ENCODE measurements around the gene VPS50.
"Not testable (repeated sequence)": the region's sequence is repeated elsewhere in the genome, so short reads cannot be mapped to it uniquely, and the experiment has no call there.

VPS50 gene

DNA sequence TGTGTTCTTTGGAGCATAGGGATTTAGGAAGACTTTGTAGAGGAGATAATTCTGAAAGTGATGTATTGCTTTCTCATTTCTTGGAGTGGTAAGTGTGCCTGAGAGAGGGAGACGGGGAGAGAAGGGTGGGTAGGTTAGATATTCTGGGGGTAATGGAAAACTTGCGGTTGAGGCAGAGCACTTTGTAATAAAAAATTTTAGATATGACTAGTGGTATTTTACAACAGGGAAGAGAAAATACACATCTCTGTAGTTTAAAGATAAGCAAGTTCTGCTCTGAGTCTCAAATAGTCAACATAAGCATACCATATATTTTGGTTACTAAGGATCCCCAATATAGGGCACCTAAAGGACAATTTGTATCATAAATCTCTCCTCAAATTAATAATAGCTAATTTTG is 6.6 kb downstream of the VPS50 start:
- ATAC-seq (no peak), DNase-seq (no peak)

DNA sequence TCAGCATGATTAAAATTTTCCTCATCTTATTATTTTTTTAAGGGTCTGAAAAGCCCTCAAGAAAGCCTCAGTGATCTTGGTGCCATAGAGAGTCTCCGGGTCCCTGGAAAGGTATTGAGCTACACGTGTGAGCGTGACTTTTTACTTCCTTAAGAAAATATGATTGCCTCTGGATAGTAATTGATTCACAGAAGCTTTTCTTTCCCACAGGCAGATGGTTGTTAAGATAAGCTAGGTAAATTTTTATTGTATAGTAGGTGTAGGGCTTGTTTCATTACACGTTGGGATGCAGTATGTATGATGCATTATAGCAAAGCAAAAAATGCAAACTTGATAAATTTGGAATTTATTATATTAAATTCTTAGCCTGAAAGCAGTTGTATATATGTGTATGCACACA is 7.7 kb downstream of the VPS50 start:
- DNase-seq (no peak), ATAC-seq (no peak)

DNA sequence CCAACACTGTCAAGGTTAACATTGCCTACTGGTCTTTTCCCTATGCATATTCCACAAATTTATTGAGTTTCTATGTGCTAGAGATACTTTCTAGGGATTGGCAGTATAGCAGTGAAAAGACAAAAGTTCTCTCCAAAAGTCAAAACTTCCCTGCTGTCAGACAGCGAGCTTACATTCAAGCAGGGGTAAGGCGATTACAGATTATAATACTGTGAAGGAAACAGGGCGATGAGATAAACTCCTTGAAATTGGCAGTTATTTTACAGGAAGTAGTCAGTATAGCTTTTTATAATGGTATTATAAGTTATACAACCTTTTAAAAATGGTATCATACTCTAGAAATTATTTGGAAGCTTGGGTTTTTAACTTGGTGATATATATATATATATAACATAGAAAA is 9.9 kb downstream of the VPS50 start:
- DNase-seq (no peak), ATAC-seq (no peak)

DNA sequence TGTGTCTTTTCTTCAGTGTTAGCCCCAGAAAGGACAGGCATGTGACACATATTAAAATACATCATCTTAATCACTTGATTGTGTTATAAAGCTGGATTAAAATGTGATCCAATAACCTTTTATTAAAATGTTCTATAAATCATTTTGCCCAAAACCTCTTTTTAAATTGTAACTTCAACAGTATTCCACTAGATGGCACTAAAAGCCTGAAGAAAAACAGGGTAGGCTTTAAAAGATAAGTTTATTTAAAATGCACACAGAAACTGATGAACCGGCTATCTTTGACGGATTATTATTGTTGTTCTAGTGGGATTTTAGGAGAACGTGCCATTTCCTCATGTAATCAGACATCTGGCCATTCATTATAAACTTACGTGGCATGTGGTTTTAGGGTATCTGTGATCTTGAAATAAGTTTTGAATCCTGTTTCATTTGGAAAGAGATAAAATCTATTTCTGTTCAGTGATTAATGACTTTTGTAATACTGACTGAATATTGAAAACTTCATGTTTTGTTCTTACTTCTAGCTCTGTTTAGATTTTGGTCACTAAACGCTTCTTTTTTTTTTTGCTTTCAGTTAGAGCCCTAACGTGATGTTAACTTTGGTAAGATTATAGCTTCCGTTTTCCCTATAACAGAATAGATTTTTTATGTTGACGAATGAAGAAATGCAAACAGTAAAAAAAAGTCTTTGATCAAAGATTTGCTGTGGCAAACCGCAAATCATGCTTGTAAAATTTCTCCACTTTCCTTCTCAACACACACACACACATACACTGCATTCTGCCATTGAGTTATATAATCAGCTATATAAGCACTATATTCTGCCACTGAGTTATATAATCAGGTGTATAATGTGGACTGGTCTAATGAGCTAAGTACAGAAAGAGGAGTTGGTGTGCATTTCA is 13.6 kb downstream of the VPS50 start:
- no peak for DNase-seq
- no peak for ATAC-seq

DNA sequence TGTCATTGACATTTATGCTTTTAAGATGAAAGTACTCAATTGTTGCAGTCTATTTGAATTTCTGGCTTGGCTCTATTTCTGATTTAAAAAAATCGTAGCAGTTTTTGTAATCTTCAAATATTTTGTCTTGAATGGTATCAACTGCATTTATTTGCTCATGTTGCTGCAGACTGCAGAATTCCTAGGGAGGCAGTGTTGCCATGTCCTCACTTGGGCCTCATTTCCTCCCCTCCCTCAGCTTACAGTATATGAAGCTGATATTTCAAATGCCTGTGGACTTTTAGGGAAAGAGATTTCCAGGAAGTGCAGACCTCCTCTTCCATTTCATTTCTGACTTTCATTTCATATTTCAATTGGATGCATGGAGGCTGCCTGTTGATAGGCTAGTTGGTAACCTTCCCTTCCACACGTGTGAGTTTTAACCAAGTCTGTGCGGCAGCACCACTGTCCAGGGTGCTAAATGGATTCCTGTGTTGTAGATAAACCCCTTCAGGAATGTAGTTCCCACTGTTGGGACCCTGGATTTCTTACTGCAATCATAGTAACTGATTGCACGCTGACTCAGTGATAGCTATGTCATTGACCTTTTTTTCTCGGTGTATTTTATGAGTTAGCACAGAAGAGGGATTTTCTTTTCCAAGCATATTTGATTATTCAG is 17.5 kb downstream of the VPS50 start:
- DNase-seq (no peak), ATAC-seq (no peak)

DNA sequence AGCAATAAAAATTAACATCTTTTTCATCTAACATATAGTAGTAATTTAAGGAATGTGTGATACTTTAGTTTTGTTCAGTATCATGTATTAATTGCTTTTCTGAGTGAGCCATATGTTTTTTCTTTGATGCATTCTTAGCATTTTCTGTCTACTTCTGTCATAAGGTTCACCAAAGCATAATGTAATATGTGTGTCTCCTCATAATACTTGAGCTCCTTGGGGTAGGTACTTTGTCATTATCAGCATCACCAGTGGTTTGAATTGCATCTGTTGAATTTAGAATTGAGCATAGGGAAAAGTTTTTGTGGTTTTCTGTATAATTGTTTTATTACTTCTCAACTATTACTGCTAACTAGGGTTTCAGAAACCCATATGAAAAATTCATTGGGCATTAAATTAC is 26.5 kb downstream of the VPS50 start:
- ATAC-seq: no peak
- DNase-seq: no peak

DNA sequence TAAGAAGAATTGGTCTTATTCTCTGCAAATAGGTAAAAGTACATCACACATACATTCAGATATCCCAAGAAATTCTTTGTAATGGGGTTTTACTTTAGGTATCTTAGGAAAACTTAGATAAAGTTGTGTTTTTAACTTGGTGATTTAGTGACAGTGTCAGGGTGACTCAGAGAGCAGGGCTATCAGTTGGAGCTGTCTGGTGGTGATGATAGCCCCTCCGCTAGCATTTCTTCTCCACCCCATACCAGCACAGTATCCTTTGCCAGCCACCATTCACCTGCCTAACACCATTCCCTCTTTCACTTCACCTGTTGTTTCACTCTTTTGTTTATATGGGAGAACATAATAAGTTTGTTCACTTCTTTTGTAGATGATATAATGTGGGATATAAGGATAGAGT is 30.4 kb downstream of the VPS50 start:
- DNase-seq: no peak
- ATAC-seq: no peak

DNA sequence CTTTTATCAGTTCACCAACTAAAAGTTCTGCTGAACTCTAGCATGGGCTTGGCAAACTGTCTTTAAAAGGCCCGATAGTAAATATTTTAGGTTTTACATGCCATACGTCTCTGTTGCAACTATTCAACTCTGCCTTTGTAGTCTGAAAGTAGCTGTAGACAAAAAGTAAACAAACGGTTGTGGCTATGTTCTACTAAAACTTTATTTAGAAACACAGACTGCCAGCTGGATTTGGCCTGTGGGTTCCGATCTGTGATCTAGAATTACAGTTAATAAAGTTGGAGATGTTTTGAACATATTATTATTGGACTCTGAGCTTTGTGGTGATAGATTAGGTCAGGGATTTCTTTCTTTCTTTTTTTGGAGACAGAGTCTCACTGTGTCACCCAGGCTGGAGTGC is 33.1 kb downstream of the VPS50 start:
- DNase-seq (no peak), ATAC-seq (no peak)

DNA sequence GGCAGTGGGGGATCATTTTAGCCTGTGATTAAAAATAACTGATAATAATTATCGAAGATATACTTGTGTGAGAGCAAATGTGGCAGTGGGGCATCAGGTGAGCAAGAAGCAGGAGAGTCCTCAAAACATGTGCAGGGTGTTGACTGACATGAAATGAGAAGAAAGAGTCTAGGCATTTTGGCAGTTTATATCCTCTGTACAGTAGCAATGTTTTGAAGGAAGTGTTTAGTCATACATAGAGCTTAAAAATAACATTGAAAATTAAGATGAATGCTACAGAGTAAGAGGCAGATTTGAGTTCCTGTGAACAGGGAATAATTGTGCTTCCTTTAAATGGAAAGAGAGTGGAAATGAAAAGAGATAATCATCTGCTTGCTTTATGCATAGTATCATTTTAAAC is 47.4 kb downstream of the VPS50 start:
- ATAC-seq: no peak
- DNase-seq: no peak

DNA sequence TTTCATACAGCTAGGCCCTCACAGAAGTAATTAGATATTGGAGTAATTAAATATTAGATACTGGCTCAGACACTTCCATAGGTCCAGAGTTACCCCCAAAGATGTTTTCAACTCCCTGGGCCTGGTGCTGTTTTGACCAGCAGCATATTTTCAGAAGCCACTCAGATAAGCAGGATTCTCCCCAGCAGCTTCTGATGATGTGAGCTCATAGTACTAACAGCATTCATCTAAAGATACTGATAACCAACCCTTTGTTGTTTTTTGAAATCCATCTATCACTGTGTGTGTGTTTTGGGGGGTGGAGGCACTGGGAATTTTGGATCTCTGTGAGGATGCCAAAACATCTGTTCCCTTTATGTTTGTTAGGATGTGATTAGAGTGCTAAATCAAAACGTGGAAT is 52.7 kb downstream of the VPS50 start:
- ATAC-seq (no peak), DNase-seq (no peak)

DNA sequence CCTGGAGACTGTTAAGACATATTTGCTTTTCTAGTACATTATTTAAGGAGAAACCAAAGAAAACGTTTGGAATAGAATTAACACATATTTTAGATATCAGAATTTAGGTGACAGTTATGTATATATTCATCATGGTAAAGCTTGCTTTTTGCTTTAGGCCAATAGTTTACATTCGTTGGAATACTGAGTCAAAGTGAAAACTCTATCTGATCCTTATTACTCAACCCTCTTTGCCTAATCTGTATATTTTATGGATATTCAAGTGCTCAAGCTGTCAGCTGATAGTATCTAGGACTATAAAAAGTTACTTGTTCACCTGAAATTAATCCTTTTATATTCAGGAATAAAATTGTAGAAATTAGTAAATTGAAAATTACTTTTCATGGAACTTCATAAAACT is 61.1 kb downstream of the VPS50 start:
- no peak for DNase-seq
- ATAC-seq: no peak

DNA sequence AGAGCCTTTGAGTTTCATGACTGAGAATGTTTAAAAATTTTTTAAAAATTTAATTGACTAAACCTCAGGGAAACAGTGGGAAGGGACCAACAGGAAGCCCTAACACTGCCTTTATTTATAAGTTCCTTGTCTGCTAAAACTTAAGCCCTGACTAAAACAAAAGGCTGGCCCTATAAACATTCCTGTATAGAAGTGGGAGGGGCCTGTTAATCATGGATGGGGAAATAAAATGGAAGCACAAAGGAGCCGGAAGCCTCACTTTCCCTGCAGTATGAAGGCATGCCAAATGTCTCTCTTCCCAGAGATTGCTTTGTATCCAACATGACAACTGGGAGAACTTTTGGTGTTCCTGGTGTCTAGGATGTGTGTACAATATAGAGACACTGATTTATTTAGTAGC is 66.0 kb downstream of the VPS50 start:
- no peak for ATAC-seq
- DNase-seq: no peak

DNA sequence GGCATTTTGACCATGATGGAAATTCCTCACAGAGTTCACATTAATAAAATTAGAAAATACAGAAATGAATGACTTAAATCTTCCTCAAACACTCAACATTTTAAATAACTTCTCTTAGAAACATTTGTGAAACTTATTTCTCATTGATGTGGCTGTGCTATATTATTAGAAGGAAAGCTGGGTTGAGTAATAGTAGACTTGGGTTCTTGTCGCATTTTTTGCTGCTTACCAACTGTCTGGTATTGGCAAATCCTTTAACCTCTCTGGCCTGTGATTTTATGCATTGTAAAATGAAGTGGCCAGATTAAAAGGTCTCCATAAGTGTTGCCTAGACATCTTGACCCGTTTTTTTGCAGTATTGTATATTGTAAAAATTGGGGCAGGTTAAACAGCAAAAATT is 66.5 kb downstream of the VPS50 start:
- DNase-seq (no peak), ATAC-seq (no peak)

DNA sequence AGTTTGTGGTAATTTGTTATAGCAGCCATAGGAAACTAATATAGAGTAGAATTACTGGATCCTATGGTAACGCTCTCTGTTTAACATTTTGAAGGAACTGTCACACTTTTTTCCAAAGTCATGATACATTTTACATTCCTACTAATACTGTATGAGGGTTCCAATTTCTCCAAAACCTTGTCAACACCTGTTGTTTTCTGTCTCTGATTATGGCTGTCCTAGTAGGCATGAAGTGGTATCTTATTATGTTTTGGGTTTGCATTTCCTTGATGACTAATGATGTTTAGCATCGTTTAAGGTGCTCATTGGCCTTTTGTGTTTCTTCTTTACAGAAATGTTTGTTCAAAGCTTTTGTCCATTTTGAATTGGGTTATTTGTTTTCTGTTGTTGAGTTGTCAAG is 69.6 kb downstream of the VPS50 start:
- ATAC-seq: no peak
- DNase-seq: no peak

DNA sequence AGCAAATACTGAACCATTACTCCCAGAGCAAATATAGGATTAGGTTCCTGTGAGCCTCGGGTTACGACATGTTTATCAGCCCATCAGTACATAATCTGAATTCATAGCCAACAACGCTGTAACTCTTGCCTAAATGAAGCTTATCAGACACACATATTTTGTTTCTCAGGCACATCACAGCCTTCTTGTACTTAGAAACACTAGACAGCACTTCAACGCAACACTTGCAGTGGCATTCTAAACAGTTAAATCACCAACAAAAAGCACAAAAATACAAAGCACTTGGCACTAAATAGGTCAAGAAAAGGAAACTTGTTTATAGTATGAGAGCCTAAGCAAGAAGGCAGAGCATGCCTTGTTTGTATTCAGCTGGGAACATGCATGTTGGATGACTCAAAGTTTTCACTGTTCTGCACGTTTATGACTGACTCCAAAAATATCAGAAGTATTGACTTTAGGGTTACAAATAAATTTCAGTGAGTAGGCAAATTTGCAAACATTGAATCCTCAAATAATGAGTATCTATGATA is 75.0 kb downstream of the VPS50 start:
- DNase-seq (no peak), ATAC-seq (no peak)

DNA sequence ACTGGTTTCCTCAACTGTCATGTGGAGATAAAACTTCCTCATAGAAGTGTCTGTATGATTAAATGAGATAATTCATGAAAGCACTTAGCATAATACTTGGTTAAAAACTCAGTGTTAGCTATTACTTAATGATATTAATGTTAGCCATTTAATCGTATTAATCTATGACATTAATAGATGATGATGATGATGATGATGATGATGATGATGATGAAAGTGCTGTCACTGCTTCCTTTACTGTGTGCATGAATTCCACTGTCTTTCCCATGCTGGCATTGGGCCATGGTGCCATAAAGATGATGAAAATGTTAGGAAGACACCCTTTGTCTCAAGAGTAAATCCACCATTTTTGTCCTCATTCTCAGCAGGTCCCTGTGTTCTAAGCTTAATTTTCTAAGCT is 75.8 kb downstream of the VPS50 start:
- no peak for ATAC-seq
- DNase-seq: no peak

DNA sequence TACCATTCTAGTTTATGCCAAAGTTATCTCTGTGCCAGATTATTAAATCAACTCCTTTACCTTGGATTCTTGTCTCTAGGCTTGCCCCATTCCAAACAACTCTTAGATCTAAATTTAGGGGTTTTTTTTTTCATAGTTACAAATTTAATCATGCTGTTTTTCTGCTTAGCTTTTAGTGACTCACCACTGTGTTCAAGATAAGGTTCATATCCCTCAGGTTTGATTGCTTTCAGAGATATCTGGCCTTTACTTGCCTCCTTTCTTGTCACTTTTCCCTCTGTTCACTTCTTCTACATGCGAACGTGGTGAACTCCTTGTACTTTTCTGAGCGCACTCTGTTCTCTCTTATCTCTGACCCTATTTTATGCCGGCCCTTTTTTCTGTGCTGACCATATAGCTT is 78.2 kb downstream of the VPS50 start:
- no peak for ATAC-seq
- DNase-seq: no peak

DNA sequence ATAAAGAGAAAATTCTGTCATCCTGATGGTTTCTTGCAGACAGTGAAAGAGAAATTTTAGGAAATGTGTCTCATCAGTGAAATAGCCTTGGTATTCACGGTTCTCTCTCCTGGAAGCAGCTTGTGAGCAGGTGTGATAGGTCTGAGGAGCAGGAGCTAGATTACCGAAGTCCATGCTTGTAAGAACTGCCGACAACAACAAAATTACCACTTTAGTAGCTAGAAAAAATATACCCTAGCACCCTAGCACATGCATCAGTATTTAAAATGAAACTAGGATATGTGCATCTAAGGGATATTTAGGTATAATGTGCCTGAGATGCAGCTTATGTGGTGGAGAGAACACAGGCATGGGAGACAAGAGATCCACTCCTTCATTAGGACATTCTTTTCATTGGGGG is 82.3 kb downstream of the VPS50 start:
- no peak for DNase-seq
- no peak for ATAC-seq

DNA sequence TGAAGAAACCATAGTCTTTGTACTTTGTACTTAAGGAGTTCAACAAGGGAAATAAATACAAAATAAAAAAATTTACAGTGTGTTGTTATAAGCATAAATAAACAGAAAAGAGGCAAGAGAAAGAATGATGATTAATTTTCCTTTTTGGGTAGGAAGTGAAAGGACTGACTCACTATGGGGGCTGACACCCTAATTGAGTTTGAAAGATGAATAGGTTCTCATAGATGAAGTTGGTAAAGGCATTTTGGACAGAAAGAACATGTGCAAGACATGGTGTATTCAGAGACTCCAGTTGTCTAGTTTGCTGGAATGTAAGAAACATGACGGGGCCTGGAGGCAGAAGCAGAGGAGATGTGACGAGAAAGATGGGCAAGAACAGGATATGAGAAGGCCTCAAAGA is 83.7 kb downstream of the VPS50 start:
- no peak for ATAC-seq

DNA sequence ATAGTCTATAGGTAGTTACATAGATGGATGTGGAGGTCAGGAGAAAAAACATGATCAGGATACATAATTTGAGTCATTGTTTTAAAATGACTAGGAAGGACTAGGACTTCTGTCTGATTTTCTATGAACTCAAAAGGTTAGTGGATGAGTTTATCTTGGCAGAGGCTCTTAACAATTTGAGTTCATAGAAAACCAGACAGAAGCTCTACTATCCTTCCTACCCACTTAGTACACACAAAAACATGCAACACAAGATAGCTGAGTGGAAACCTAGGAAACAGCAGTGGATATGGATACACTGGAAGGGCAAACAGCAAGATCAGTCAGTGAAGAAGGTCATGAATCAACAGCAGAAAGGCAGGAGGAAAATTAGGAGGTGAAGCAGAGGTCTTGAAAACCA is 84.6 kb downstream of the VPS50 start:
- no peak for ATAC-seq
- no peak for DNase-seq

More for the DNA sequence above, 83.7 kb downstream of the VPS50 start:
- DNase-seq: no peak

DNA sequence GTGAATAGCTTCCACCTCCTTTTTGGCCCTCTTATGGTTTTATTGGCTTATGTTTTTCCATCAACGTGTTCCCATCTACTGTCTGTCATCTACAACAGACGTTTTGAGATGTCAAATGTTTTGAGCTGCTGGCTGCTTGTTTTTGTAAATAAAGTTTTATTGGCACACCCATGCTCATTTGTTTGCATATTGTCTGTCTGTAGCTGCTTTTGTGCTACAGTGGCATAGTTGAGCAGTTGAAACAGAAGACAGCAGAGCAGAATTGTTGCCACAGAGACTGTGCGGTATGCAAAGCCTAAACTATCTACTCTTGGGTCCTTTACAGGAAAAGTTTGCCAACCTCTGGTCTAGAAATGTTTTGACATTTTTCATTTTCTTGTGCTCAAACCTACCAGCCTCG is 88.7 kb downstream of the VPS50 start:
- DNase-seq (no peak), ATAC-seq (no peak)

DNA sequence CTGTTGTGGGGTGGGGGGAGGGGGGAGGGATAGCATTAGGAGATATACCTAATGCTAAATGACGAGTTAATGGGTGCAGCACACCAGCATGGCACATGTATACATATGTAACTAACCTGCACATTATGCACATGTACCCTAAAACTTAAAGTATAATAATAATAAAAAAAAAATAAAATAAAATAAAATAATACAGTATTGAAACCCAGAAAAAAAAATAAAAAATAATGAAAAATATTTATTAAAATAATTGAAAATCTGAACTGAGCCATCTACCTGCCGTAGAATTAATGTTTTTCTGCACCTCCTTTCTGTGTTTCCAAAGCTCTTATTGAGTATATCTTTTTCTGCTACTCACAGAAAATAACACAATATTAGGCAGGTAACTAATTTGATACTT is 94.1 kb downstream of the VPS50 start:
- not testable (repeated sequence) for ATAC-seq

DNA sequence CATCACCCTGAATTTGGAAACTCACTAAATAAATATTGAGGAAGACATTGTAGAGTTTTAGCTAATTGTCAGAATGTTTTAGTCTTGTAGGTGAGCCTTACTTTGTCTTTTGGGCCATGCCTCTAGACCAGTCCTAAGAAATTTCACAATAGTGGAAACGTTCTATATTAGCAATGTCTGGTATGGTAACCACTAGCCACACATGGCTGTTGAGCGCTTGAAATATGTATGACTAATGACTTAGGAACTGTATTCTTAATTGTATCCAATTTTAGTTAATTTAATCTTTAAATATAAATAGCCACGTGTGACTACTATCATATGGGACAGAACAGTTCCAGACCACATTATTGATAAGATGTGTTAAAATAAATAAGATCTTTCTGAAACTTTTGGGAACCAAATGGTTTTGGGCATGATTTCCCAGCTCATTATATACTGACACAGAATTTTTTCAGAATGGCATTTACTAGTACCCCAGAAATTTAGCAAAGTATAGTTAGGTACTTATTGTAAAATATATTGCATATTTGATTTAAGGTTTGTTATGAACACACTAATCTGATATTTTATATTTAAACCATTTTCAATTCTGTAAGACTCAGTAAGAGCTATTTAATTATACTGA is 95.0 kb downstream of the VPS50 start:
- ATAC-seq (no peak), DNase-seq (no peak)

More for the DNA sequence above, 94.1 kb downstream of the VPS50 start:
- DNase-seq: not testable (repeated sequence)

All from stimulated activated naive CD8-positive, alpha-beta T cell treated with anti-CD3 and anti-CD28 coated beads, Interleukin-15, Interleukin-2, amounts not matched to agents 100 U/mL and 50 U/mL, for 24 hours (primary cell).